PC-9 (cell line): ENCODE results near the gene HOXC10.

Experiments used
- CTCF ChIP-seq: fragments of 200-600 bp; sonication (generic); conservative IDR thresholded peaks from 2 replicates; pipeline ENCODE4 v1.6.1; 2017; ENCODE audit warnings: mixed run types, antibody characterized with exemption, mild to moderate bottlenecking, moderate library complexity
- EZH2 ChIP-seq: fragments of 200-600 bp; sonication (generic); IDR thresholded peaks from 2 replicates; pipeline ENCODE4 v1.8.0; 2017; ENCODE audit warnings: antibody characterized with exemption, low read depth

- TF ChIP-seq CTCF (no peak), EZH2 (no peak)
Observed at GRCh38 chr12:53948650-53949593, 36.0 kb upstream of the HOXC10 start.
